Skeletal muscle satellite cell (primary cell): ENCODE measurements around the gene COL13A1.

Experiments
- H3K27me3 ChIP-seq: 2 replicates; pipeline ENCODE4 v1.7.0; 2013; ENCODE audit warnings: low read length; ENCODE audit not compliant: control insufficient read depth, insufficient read depth
- H3K36me3 ChIP-seq: 2 replicates; pipeline ENCODE4 v1.7.0; 2013; ENCODE audit warnings: mild to moderate bottlenecking, control low read depth, low read length; ENCODE audit not compliant: insufficient read depth
- H3K4me1 ChIP-seq: 2 replicates; pipeline ENCODE4 v1.7.0; 2013; ENCODE audit warnings: low read length; ENCODE audit not compliant: control insufficient read depth, insufficient read depth
- H3K4me2 ChIP-seq: 2 replicates; pipeline ENCODE4 v1.7.0; 2013; ENCODE audit warnings: mild to moderate bottlenecking, low read length
- H3K4me3 ChIP-seq: 2 replicates; pipeline ENCODE4 v1.7.0; 2013; ENCODE audit warnings: low read length
- H3K9ac ChIP-seq: 2 replicates; pipeline ENCODE4 v1.7.0; 2013; ENCODE audit warnings: mild to moderate bottlenecking, low read depth, low read length, moderate library complexity
- H3K9me3 ChIP-seq: replicated peaks from 2 replicates; pipeline ENCODE4 v1.7.0; 2013; ENCODE audit warnings: mild to moderate bottlenecking, control low read depth, low read length

Gene COL13A1

GRCh38 chr10:69849825-69850224, 48.1 kb downstream of the COL13A1 start:
- Histone ChIP-seq H3K27me3 (no peaks in the 10 kb centered on the region), H3K9ac (no peak overlapping the region), H3K36me3 (no peaks in the 10 kb centered on the region)

GRCh38 chr10:69850440-69850839, 48.7 kb downstream of the COL13A1 start:
- Histone ChIP-seq H3K4me1 (peaks cover 16% of the 10 kb centered on the region), H3K36me3 (no peaks in the 10 kb centered on the region), H3K9me3 (no peaks in the 10 kb centered on the region), H3K27me3 (no peaks in the 10 kb centered on the region), H3K9ac (no peak overlapping the region), H3K4me3 (no peak overlapping the region), H3K4me2 (no peak overlapping the region)

More at GRCh38 chr10:69849825-69850224, 48.1 kb downstream of the COL13A1 start:
- H3K4me2 ChIP-seq, result no peak overlapping the region
- H3K4me1 ChIP-seq, result peaks cover 16% of the 10 kb centered on the region
- H3K9me3 ChIP-seq, result no peaks in the 10 kb centered on the region
- no peak overlapping the region for H3K4me3 ChIP-seq

GRCh38 chr10:69851306-69851705, 49.6 kb downstream of the COL13A1 start:
- H3K4me3 ChIP-seq, result no peak overlapping the region
- no peak overlapping the region for H3K4me2 ChIP-seq
- no peak overlapping the region for H3K9ac ChIP-seq
- H3K9me3 ChIP-seq, result no peaks in the 10 kb centered on the region
- H3K36me3 ChIP-seq, result no peaks in the 10 kb centered on the region
- no peaks in the 10 kb centered on the region for H3K27me3 ChIP-seq
- H3K4me1 ChIP-seq, result peaks cover 7% of the 10 kb centered on the region

- Histone ChIP-seq H3K4me2 (no peak overlapping the region), H3K9me3 (no peaks in the 10 kb centered on the region)
Measured at GRCh38 chr10:69853064-69853463, 51.4 kb downstream of the COL13A1 start.

GRCh38 chr10:69854511-69855345, 53.0 kb downstream of the COL13A1 start:
- Histone ChIP-seq H3K9me3 (no peaks in the 10 kb centered on the region), H3K27me3 (no peaks in the 10 kb centered on the region), H3K36me3 (no peaks in the 10 kb centered on the region), H3K4me1 (no peaks in the 10 kb centered on the region), H3K9ac (no peak overlapping the region), H3K4me3 (no peak overlapping the region), H3K4me2 (no peak overlapping the region)

More at GRCh38 chr10:69853064-69853463, 51.4 kb downstream of the COL13A1 start:
- Histone ChIP-seq H3K36me3 (no peaks in the 10 kb centered on the region), H3K9ac (no peak overlapping the region), H3K27me3 (no peaks in the 10 kb centered on the region), H3K4me3 (no peak overlapping the region), H3K4me1 (no peaks in the 10 kb centered on the region)

GRCh38 chr10:69855346-69856111, 53.8 kb downstream of the COL13A1 start:
- no peaks in the 10 kb centered on the region for H3K27me3 ChIP-seq
- no peaks in the 10 kb centered on the region for H3K9me3 ChIP-seq
- H3K36me3 ChIP-seq, result no peaks in the 10 kb centered on the region
- no peak overlapping the region for H3K9ac ChIP-seq
- H3K4me3 ChIP-seq, result no peak overlapping the region
- H3K4me2 ChIP-seq, result no peak overlapping the region
- no peaks in the 10 kb centered on the region for H3K4me1 ChIP-seq

- Histone ChIP-seq H3K9me3 (no peaks in the 10 kb centered on the region), H3K4me2 (no peak overlapping the region), H3K9ac (no peak overlapping the region), H3K4me1 (peaks cover 8% of the 10 kb centered on the region), H3K4me3 (no peak overlapping the region), H3K27me3 (no peaks in the 10 kb centered on the region), H3K36me3 (no peaks in the 10 kb centered on the region)
Measured at GRCh38 chr10:69856601-69857166, 55.0 kb downstream of the COL13A1 start.

GRCh38 chr10:69858201-69858600, 56.5 kb downstream of the COL13A1 start:
- Histone ChIP-seq H3K9me3 (no peaks in the 10 kb centered on the region), H3K36me3 (no peaks in the 10 kb centered on the region), H3K4me2 (no peak overlapping the region), H3K9ac (no peak overlapping the region), H3K27me3 (no peaks in the 10 kb centered on the region), H3K4me3 (no peak overlapping the region), H3K4me1 (peaks cover 20% of the 10 kb centered on the region)

GRCh38 chr10:69860271-69860670, 58.6 kb downstream of the COL13A1 start:
- H3K4me3 ChIP-seq, result no peak overlapping the region
- peaks cover 38% of the 10 kb centered on the region for H3K4me1 ChIP-seq
- no peak overlapping the region for H3K4me2 ChIP-seq
- no peaks in the 10 kb centered on the region for H3K9me3 ChIP-seq
- H3K36me3 ChIP-seq, result no peaks in the 10 kb centered on the region
- H3K27me3 ChIP-seq, result no peaks in the 10 kb centered on the region
- H3K9ac ChIP-seq, result no peak overlapping the region

GRCh38 chr10:69861251-69862240, 59.8 kb downstream of the COL13A1 start:
- Histone ChIP-seq H3K9ac (no peak overlapping the region), H3K27me3 (no peaks in the 10 kb centered on the region), H3K4me2 (no peak overlapping the region), H3K36me3 (no peaks in the 10 kb centered on the region), H3K4me3 (no peak overlapping the region), H3K4me1 (peaks cover 44% of the 10 kb centered on the region), H3K9me3 (no peaks in the 10 kb centered on the region)
